Measurements from ENCODE around the gene MAGEA9.
"Not testable (repeated sequence)": the region's sequence is repeated elsewhere in the genome, so short reads cannot be mapped to it uniquely, and the experiment has no call there.

DNA sequence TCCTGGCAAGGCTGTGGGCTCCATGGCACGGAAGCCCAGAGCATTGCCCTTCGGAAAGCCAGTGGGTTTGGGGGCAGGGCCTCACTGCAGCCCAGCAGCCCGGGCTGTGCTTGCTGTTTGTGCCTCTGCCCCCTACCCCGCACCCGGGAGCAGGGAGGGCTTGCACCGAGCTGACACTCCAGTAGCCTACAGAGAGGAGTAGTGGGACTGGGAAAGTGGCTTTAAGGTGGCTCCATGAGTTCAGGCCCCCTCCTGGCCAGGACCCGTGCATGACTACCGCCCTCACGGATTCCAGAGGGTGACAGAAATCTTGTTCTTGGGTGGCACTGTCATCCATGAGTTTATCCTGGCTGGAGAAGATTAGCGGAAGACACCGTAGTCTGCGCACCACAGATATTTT lies 11.4 kb upstream of the MAGEA9 start:
- TF ChIP-seq, protein P1, sequence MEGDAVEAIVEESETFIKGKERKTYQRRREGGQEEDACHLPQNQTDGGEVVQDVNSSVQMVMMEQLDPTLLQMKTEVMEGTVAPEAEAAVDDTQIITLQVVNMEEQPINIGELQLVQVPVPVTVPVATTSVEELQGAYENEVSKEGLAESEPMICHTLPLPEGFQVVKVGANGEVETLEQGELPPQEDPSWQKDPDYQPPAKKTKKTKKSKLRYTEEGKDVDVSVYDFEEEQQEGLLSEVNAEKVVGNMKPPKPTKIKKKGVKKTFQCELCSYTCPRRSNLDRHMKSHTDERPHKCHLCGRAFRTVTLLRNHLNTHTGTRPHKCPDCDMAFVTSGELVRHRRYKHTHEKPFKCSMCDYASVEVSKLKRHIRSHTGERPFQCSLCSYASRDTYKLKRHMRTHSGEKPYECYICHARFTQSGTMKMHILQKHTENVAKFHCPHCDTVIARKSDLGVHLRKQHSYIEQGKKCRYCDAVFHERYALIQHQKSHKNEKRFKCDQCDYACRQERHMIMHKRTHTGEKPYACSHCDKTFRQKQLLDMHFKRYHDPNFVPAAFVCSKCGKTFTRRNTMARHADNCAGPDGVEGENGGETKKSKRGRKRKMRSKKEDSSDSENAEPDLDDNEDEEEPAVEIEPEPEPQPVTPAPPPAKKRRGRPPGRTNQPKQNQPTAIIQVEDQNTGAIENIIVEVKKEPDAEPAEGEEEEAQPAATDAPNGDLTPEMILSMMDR (IDR thresholded peaks at IDR 0.05; ENCODE audit: low read depth, low read length, missing input control): not testable (repeated sequence)
- not testable (repeated sequence) for TF ChIP-seq EGR1 (IDR thresholded peaks at IDR 0.05; ENCODE audit: low read depth in 2 of 2); TAF1 (conservative IDR thresholded peaks at IDR 0.05); YY1 (IDR thresholded peaks at IDR 0.05); SP1 (IDR thresholded peaks at IDR 0.05); RAD21 (IDR thresholded peaks at IDR 0.05); FOXA2 (IDR thresholded peaks at IDR 0.05)
- TF ChIP-seq, protein P2, sequence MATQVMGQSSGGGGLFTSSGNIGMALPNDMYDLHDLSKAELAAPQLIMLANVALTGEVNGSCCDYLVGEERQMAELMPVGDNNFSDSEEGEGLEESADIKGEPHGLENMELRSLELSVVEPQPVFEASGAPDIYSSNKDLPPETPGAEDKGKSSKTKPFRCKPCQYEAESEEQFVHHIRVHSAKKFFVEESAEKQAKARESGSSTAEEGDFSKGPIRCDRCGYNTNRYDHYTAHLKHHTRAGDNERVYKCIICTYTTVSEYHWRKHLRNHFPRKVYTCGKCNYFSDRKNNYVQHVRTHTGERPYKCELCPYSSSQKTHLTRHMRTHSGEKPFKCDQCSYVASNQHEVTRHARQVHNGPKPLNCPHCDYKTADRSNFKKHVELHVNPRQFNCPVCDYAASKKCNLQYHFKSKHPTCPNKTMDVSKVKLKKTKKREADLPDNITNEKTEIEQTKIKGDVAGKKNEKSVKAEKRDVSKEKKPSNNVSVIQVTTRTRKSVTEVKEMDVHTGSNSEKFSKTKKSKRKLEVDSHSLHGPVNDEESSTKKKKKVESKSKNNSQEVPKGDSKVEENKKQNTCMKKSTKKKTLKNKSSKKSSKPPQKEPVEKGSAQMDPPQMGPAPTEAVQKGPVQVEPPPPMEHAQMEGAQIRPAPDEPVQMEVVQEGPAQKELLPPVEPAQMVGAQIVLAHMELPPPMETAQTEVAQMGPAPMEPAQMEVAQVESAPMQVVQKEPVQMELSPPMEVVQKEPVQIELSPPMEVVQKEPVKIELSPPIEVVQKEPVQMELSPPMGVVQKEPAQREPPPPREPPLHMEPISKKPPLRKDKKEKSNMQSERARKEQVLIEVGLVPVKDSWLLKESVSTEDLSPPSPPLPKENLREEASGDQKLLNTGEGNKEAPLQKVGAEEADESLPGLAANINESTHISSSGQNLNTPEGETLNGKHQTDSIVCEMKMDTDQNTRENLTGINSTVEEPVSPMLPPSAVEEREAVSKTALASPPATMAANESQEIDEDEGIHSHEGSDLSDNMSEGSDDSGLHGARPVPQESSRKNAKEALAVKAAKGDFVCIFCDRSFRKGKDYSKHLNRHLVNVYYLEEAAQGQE (IDR thresholded peaks at IDR 0.05): not testable (repeated sequence)
- TF ChIP-seq, protein P3, sequence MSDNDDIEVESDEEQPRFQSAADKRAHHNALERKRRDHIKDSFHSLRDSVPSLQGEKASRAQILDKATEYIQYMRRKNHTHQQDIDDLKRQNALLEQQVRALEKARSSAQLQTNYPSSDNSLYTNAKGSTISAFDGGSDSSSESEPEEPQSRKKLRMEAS (IDR thresholded peaks at IDR 0.05): not testable (repeated sequence)
- TF ChIP-seq, protein P4, sequence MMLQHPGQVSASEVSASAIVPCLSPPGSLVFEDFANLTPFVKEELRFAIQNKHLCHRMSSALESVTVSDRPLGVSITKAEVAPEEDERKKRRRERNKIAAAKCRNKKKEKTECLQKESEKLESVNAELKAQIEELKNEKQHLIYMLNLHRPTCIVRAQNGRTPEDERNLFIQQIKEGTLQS (IDR thresholded peaks at IDR 0.05): not testable (repeated sequence)
- TF ChIP-seq, protein P5, sequence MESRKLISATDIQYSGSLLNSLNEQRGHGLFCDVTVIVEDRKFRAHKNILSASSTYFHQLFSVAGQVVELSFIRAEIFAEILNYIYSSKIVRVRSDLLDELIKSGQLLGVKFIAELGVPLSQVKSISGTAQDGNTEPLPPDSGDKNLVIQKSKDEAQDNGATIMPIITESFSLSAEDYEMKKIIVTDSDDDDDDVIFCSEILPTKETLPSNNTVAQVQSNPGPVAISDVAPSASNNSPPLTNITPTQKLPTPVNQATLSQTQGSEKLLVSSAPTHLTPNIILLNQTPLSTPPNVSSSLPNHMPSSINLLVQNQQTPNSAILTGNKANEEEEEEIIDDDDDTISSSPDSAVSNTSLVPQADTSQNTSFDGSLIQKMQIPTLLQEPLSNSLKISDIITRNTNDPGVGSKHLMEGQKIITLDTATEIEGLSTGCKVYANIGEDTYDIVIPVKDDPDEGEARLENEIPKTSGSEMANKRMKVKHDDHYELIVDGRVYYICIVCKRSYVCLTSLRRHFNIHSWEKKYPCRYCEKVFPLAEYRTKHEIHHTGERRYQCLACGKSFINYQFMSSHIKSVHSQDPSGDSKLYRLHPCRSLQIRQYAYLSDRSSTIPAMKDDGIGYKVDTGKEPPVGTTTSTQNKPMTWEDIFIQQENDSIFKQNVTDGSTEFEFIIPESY (IDR thresholded peaks at IDR 0.05): not testable (repeated sequence)

All from liver (tissue), 3 donors.